ENCODE measurements around the gene SERPINE3.

The SERPINE3 gene

DNA sequence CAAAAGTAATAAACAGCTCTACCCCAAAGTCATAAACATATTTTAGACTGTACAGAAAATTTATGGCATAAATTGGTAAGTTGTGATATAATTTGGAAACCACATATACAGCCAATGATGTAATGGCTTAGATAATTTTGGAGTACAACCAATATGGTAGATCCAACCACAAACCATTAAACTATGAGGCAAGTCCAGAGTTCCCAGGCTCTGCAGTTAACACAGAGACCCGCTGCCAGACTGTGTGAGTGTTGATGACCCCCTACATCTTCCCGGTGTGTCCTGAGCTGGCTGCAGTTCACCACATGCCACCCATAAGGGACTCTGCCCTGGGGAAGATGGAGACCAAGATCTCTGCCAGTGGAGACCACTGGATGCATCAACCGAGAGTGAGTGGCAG lies 9.9 kb upstream of the SERPINE3 start:
- DNase-seq = no peak

DNA sequence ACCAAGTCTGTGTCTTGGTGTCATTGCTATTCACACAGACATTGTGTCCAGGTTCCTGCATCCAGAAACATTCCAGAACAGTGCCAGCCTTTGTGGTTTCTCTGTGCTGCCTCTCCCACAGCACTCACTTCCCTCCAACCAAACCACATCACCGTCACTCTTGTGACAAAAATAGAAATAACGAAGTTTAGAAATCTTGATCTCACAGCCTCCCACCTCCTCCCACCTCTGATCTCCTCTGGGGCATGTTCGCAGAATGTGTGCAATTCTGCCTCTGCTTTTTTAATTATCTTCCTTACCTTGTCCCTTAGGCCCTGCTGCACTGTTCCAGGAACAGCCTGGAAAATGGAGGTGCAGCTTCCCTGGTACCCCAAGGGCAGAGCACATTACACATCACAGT lies 8.7 kb upstream of the SERPINE3 start:
- no peak for DNase-seq

DNA sequence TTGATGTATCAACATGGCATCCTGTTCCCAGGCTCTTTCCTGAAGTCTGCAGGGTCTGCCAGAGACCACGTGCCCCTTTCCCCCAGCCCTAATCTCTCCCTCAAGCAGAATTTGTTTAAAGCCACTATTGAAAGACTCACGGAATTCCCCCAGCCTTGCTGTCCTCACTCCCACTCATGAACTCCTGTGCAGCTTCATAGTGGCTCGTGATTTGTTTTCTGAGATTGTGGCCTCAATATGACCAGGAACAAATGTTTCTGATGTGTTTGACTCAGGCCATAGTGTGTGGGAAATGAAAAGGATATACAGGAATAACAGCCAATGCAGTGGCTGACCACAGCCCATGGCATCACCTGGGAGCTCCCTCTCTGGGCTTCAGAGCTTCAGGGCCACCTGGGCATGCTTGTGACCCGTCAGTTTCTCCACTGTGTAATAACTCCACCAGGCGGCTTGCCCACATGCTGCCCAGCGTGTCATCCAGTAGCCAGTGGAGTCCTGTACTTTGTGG lies 8.1 kb upstream of the SERPINE3 start:
- no peak for DNase-seq

DNA sequence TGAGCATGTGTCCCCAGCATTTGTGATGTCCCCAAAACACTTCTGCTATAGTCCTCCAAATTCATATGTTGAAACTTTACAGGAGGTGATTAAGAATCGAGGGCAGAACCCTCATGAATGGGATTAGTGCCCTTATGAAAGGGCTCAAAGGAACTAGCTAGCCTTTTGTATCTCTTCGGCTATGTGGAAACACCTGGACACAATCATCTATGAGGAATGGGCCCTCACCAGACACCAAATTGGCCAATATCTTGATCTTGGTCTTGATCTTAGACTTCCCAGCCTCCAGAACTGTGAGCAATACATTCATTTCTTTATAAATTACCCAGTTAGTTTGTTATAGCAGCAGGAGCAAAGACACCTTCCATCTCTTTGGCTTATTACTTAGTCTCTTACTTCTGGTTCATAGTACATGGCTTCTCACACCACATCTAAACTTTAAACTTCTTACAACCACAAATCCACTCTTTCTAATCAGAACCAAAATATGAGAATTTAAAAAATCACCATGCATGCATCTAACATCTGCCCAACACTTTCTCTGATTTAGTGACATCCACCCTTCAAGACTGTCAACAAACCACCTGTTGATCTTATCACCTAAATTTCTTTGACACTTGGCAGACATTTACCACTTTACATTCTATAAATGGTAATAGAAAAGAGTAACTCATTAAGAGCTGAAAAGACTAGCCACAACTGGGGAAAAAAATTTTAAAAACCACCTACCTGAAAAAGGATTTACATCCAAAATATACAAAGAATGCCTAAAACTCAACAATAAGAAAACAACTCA lies 6.7 kb upstream of the SERPINE3 start:
- no peak for DNase-seq

DNA sequence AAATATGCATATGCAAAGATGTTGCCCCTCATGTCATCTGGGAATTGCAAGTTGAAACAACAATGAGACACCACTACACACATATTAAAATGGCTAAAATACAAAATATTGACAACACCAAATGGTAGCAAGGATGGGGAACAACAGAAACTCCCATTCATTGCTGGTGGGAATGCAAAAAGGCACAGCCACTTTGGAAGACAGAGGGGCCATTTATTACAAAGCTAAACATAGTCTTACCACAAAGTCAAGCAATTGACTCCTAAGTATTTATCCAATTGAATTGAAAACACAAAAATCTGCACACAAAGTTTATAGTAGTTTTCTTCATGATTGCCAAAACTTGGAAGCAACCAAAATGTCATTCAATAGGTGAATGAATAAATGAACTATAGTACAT lies 6.1 kb upstream of the SERPINE3 start:
- no peak for DNase-seq

DNA sequence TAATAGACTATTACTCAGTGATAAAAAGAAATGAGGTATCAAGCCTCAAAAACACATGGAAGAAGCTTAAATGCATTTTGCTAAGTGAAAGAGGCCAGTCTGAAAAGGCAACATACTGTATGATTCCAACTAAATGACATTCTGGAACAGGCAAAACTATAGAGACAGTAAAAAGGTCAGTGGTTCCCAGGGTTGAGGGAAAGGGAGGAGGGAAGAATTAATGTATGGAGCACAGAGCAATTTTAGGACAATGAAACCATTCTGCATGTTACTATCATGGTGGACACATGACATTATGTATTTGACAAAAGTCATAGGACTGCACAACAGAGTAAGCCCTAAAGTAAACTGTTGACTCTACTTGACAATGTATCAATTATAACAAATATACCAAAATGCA lies 5.7 kb upstream of the SERPINE3 start:
- DNase-seq = no peak

DNA sequence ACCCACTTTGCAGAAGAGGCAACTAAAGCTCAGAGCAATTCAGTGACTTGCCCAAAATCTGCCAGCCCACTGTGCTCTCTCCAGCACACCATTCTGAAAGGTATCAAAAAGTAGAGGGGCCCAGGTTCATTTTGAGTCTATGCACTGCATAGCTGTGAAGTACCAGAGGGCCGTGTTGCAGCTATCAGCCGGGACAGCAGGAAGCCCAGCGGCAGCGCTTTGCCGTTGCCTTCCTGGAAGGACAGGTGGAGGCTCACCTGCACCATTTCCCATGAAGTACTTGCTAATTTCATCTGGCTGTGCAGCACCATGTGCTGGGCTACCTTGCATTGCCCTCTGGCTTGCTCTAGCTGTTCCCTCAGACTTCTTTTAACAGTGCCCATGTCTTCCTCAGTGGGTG lies 2.7 kb upstream of the SERPINE3 start:
- no peak for DNase-seq

DNA sequence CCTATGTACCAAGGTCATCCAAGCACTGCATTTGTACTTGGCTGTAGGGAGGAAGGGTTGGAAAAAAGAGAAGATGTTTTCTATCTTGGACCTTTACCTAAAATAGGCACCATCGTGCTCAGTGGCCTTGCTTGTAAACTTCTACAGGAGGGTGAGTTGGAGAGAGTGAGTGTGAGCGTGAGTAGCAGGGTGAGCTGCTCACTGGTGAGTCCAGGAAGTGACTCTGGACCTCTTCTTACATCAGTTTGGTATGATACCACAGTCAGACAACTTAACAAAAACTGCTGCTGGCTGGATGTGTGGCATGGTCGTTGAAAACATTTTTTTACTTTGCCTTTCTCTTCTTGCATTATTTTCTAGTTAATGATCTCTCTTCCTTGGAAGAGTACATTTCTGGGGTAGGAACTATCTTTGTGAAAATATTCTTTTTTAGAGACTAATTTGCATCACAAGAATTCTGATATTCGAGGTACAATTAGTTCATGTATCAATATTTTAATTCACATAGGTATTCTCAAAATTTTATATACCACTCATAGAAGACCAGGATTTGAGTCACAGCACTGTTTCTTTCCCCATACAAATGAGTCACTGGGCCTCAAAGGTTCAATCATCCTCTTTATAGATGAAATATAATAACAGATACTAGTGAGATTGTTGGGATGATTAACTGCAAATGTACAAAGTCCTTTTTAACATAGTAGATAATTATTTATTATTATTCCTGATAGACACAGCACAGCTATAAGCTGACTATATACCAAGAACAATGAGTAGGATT lies 651 bp downstream of the SERPINE3 start:
- DNase-seq = no peak

DNA sequence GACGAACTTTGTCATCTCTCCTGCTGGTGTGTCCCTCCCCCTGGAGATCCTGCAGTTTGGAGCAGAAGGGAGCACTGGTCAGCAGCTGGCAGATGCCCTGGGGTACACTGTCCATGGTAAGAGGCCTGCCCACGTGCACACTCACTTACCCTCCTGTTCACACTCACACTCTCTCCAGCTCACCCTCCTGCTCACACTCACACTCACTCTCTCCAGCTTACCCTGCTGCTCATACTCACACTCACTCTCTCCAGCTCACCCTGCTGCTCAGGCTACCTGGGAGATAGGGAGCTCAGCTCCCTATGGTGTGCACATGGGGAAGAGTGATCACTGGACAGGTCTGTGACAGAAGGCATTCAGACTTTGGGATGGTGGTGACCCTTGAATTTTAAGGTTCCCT lies 1.7 kb downstream of the SERPINE3 start:
- no peak for DNase-seq

DNA sequence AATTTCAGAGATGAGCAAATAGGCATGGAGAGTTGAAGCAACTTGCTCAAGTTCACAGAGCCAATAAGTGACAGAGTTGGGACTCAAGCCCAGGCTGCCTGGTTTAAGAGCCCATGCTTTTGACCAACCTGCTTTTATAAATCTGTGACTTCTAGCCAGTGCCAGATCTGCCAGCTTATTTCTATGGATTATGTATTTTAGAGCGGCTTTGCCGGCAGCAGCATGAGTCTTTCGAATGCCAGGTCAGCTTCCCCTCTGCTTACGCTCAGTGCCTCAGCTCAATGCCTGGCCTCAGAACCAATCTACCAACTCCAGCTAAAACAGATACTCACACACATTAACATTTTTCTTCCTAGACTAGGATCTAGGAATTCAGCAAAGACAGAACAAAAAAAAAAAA lies 2.3 kb downstream of the SERPINE3 start:
- no peak for DNase-seq

DNA sequence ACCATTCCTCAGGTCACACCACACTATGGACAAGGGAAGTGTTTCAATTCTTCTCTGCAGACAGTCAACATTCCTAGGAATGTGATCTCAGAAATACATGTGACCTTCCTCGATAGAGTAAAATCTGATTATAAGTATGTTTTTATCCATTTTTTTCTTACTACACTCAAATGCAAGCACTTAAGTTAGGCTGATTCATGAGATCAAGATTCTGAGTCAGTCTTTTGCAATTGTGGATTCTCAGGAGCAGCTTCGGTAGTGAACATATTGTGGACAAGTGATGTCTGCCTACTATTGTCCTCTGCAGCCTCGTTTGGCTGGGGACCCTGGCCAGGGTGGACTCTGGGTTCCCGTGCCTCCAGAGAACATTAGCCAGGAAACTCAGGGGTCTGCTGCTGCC lies 3.2 kb downstream of the SERPINE3 start:
- no peak for DNase-seq

DNA sequence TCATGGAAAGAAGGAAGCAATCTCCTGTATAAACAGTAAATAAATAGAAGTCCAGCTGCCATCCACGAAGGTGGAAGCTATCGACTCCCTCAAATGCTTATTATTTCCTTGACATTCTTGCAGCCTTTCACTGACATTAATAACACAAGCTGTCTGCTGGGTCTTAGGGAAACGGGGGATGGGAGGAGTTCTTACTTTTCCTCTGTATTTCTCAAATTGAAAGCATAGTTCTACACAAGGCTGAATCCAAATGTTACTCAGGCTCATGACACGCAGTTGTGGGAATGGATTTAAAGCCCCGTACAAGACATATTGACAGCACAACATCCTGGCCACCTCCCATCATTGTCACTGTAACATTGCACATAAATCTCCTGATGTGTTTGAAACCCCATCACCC lies 4.0 kb downstream of the SERPINE3 start:
- DNase-seq = no peak

DNA sequence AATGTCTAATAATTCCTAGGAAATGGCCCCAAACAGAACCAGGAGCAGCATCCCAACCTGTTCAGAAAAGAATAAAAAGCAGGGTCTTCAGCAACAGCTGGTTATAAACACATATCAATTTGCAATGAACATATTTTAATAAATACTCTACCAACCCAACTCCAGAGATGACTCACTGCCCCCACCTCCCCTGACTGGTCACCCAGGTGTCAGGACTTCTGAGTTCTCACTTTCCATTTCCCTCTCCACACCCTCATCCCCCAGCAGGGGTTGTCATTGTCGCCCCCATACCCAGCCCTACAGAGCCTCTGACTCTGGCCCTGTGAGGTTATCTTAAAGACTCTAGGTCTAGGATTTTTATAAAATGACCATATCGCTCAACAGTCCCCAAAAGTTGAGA lies 6.9 kb downstream of the SERPINE3 start:
- no peak for DNase-seq

DNA sequence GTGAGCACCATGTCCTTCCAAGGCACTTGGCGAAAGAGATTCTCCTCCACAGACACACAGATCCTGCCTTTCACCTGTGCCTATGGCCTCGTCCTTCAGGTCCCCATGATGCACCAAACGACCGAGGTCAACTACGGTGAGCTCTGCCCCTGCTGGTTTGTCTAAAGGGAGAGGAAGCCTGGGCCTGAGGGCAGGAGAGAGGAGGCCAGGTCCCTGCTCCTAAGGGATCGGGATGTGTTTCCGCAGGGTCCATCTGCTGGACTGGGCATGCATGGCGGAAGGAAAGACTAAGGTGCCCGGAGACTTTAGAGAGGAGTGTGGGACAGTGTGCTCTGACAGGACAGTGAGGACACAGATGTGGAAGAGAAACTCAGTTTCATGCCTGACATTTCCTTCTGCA lies 7.6 kb downstream of the SERPINE3 start:
- no peak for DNase-seq

DNA sequence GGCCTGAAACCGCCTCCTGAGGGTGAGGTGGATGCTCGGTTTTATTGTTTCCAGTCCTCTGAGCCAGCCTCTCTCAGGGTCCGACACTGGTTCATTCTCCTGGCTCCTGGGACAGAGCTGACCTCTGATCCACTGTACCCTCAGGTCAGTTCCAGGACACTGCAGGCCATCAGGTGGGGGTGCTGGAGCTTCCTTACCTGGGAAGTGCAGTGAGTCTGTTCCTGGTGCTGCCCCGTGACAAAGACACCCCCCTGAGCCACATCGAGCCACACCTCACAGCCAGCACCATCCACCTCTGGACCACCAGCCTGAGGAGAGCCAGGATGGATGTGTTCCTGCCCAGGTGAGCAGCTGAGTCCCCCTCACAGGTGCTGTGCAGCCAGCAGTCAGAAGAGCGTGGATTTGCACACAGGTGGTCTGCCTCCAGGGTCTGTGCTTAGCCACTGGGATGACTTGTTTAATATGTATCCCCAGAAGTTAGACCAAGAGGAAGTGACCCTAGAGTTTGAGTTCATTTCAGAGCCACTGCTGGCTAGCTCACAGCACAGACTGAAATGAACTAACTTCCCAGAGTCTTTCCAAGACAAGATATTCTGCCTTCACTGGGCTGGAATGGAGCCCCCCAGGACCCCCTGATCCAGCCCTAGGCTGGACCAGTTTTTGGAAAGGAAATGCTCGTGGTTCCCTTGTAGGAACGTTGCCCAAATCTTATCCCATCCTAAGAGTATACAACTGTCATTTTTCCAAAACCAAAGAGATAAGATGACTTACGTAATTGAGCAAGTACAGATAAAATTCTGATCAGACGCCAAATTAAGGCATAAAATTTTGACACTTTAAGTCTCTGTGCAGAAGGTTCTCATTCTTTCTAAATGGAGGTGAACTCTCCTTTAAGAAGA lies 8.8 kb downstream of the SERPINE3 start:
- DNase-seq = no peak

DNA sequence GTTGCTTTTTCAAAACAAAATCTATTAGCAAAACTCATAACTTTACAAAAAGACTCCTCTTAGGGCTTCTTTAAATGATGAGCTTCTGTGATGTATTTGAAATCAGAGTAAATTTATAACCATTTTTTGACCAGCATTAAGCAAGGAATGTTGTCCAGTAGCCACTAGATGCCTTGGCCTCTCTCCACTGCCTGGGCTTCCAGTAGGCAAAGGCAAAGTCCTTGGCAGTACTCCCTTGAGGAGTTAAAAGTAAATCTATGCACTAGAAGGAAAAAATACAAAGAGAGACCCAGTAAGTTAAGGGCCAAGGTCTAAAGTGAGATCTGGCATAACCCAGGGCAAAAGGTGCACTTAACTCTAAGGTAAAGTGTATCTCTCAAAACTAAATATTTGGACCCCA lies 9.5 kb downstream of the SERPINE3 start:
- DNase-seq = no peak

DNA sequence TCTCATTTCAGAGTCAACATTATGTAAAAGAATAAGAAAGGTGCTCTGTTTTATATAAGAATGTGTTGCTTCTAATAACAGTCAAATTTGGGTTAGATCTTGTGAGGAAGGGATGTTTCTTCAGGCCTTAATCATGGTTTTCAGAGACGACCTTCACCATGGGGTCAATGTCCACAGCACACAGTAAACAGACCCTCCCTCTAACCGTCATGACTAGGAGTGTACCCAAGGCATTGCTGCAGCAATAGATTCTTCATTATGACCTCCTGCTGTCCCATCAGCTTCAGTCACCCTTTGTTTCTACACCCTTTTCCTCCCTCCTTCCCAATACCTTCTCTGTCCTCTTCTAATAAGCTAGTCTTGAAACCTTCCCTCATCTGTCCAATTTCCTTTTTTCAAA lies 15.7 kb downstream of the SERPINE3 start:
- DNase-seq = no peak

DNA sequence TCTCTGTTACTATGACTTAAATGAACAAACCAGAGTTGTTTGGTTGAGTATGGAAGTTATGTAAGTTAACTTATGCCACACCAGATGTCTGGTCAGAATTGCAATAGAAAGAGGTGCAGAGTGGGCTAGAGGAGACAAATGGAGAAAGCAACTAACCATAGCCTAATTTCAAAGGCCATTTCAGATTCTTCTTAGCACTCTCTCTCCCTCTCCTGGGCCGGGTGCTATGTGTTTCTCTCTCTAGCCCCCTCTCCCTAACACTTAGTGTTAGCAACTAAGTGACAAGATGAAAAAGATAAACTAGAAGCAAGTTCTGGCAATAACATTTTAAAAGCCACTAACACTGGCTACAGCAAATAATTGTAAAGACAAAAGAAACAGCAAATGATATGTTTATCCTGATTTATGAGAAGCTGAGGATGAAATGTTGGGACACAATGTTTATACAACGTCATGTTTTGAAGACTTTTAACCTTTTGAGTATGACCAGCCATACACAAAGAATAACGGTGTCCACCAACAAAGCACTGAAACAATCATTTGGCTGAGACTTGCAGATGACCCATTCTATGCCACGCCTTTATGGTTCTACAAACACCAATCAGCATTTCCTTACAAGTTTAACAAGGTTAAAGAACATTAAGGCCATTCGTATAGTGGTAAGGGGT lies 18.6 kb downstream of the SERPINE3 start:
- DNase-seq = no peak

DNA sequence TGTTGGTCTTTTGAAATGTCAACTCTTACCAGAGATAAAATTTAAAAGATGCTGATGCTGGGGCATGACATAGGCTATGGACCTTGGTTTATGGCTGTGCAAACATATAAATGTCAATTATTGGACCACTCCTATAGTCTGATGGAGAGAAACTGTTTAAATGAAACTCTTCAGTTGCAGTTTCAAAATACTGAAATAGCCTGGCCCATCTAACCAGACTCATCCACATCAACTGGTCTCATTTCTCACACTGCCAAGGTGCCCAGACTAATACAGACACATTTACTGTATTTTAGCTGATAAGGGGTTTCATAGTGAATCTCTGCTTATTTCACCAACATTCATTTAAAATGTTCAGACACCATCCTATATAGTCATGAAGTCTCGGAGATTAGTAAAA lies 19.9 kb downstream of the SERPINE3 start:
- DNase-seq = no peak

DNA sequence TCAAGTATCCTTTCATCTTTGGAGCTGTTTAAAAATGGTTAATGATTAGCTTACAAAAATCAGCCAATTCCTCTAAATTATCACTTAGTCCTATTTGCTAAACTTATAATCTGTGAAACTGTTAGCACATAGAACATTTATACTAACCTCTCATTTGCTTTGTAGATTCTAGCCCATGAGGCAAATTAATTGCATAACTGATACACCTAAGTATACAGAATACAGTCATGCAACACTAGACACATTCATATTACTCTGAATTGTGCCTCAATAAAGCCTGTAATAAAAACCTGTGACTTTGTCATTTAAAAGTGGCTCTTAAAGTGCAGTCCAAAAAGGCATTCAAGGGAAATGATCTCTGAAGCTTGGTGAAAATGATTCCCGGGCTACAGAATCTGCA lies 21.0 kb downstream of the SERPINE3 start:
- no peak for DNase-seq

DNA sequence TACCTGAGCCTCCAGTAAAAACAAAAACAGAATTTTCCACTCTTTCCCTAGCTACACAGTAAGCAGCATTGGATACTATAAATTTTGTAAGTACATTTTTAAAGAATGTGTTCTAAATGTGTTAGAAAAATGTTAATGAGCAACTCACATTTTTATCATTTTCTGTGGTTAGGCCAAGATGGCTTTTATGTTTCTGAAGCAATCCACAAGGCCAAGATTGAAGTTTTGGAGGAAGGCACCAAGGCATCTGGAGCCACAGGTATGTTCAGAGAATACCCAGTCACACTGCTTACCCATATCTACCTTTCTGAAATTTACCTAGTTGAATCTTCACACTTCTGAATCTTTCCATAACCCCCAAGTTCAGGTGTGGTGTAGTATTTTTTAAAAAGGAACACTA lies 21.6 kb downstream of the SERPINE3 start:
- no peak for DNase-seq

DNA sequence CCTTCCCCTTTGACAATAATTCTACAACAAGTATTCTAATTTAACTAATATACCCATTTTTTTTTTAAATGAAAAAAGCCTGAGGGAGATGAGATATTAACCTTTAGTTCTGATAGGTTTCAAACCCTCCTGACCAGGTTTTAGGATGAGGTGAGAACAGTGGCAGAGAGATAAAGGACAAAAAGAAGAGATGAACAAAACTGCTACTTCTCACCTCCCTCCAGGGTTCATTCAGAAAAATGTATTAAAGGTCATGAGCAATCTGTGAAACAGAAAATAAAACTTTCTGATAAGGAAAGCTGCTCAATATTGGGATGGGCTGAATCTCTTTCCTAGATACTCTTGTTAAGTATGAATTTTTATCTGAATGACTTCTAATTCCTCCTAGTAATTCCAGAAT lies 24.1 kb downstream of the SERPINE3 start:
- no peak for DNase-seq

All from stimulated activated CD4-positive, alpha-beta T cell treated with anti-CD3 and anti-CD28 coated beads, Interleukin-12 subunit alpha, Interleukin-12 subunit beta, amount 100 ng/mL, for 4 hours (primary cell).